ENCODE measurements around the gene CST9L.
"Not testable (repeated sequence)": the region's sequence is repeated elsewhere in the genome, so short reads cannot be mapped to it uniquely, and the experiment has no call there.

The CST9L gene

DNA sequence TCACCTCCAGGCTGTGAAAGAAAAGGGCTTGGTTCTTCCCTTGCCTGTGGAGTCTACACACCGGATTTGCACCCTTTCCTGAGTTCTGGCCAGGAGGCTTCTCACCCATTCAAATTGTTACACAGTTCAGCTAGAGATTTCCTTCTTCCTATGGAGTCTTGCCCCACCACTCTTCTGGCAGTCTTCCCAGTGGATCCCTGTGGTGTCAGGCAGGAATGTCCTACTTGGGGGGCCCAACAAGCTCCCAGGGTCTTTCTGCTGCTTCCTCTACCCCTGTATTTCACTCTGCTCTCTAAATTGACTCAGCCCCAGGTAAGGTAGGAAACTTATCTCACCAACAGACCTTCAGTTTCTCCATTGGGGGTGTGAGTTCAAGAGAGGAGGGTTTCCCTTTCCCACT is 14.0 kb upstream of the CST9L start:
- DNase-seq (ENCODE audit: low read depth): no peak
- no peak for TF ChIP-seq CTCF (IDR thresholded peaks at IDR 0.05; ENCODE audit: low read depth, low read length, missing control alignments)
- in situ Hi-C loops (cut with HindIII; ENCODE audit: low sequenced_read_pairs): no loop called here
- no peak overlapping the region for H3K4me3 ChIP-seq (ENCODE audit: low read depth, low read length)

DNA sequence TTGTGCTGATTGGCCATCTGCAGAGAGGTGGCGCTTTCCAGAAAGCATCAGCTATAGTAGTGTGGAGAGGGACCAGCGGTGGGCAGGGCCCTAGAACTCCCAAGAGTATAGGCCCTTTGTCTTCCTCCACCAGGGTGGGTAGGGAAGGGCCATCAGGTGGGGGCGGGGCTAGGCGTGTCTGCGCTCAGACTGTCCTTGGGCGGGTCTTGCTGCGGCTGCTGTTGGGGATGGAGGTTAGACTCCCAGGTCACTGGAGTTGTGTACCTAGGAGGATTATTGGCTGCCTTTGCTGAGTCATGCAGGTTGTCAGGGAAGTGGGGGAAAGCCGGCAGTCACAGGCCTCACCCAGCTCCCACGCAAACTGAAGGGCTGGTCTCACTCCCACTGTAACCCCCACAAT is 13.5 kb upstream of the CST9L start:
- DNase-seq (ENCODE audit: low read depth); in situ Hi-C loops (cut with HindIII; ENCODE audit: low sequenced_read_pairs); H3K4me3 ChIP-seq (ENCODE audit: low read depth, low read length): not testable (repeated sequence)

DNA sequence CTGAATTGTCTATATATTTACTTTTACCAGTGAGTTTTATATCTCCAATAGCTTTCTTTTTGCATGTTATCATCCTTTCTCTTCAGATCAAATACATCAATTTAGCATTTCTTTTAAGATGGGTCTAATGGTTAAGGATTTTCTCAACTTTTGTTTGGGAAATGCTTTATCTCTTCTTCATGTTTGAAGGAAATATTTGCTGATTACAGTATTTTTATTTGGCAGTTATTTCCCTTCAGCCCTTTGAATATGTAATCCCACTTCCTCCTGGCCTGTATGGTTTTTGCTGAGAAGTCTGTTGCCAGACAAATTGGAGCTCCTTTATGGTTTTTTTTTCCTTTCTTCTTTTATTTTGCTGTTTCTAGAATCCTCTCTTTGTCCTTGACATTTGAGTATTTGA is 6.7 kb upstream of the CST9L start:
- H3K4me3 ChIP-seq (ENCODE audit: low read depth, low read length): no peak overlapping the region
- no peak for TF ChIP-seq CTCF (IDR thresholded peaks at IDR 0.05; ENCODE audit: low read depth, low read length, missing control alignments)
- DNase-seq (ENCODE audit: low read depth): no peak
- in situ Hi-C loops (cut with HindIII; ENCODE audit: low sequenced_read_pairs): no loop called here

DNA sequence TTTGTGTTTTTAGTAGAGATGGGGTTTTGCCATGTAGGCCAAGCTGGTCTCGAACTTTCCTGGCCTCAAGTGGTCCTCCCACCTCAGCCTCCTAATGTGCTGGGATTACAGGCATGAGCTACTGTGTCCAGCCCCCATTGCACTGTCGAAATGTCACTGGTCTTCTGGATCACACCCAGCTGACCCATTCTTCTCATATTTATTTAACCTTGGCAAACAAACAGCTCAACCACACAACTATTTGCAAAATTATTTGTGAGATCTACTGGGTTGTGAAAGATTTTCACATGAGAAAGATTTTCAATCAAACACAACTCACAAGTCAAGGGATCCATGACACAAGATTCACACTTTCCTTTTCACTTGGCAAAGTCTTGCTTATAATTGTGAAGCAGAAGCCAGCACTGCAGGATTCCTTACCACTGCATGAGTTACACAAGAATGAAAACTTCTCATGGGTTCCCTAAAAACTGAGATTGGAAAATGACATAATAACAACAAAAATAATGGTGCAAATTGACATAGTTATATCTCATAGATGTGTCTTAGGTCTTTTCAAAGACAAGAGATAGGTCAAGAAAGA is 2.0 kb upstream of the CST9L start:
- H3K4me3 ChIP-seq (ENCODE audit: low read depth, low read length): no peak overlapping the region
- TF ChIP-seq CTCF (IDR thresholded peaks at IDR 0.05; ENCODE audit: low read depth, low read length, missing control alignments): no peak
- in situ Hi-C loops (cut with HindIII; ENCODE audit: low sequenced_read_pairs): no loop called here
- DNase-seq (ENCODE audit: low read depth): no peak

DNA sequence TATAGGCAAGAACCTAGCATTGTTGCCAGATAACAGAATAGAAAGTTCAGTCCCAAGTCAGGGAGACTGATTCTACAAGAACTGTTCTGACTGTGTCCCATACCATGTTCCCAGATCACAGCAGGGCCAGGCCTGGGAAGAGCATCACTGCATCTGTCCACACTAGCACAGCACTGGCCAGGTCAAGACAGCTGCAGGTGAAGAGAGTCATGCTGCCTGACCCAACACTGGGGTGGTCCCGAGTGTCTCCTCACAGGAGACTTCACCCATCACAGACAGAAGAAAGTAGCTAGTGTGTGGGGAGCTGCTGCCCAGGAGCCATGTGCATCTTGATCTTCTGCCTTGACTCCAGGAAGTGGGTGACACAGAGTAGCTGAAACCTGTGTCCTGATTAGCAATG is 1.3 kb upstream of the CST9L start:
- TF ChIP-seq CTCF (IDR thresholded peaks at IDR 0.05; ENCODE audit: low read depth, low read length, missing control alignments): no peak
- H3K4me3 ChIP-seq (ENCODE audit: low read depth, low read length): no peak overlapping the region
- no peak for DNase-seq (ENCODE audit: low read depth)
- in situ Hi-C loops (cut with HindIII; ENCODE audit: low sequenced_read_pairs): no loop called here

DNA sequence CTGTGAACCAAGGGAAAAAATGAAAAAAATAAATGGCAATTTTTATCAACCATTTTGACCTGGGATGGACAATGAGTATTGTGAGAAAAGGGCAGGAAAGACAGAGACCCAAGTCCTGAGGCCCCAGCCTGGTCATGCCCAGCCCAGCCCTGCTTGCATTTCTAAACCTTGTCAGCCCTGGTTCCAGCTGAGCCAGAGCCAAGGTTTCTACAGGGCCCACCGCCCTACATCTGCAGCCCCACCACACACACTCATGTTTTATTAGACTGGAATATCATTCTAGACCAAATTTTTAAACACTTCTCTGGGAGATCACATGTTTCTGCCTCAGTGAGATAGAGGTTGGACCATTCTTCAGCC is 667 bp upstream of the CST9L start:
- no peak for TF ChIP-seq CTCF (IDR thresholded peaks at IDR 0.05; ENCODE audit: low read depth, low read length, missing control alignments)
- DNase-seq (ENCODE audit: low read depth): no peak
- in situ Hi-C loops (cut with HindIII; ENCODE audit: low sequenced_read_pairs): no loop called here
- no peak overlapping the region for H3K4me3 ChIP-seq (ENCODE audit: low read depth, low read length)

- DNase-seq (ENCODE audit: low read depth): no peak
- TF ChIP-seq CTCF (IDR thresholded peaks at IDR 0.05; ENCODE audit: low read depth, low read length, missing control alignments): no peak
- in situ Hi-C loops (cut with HindIII; ENCODE audit: low sequenced_read_pairs): no loop called here
- H3K4me3 ChIP-seq (ENCODE audit: low read depth, low read length): no peak overlapping the region
Observed at GRCh38 chr20:23566199-23566932, 1.9 kb downstream of the CST9L start.
